Subcutaneous adipose tissue (tissue), 4 donors: ENCODE results near the gene LRRC3. TPM values are rescaled to one million over a fixed set of nuclear protein-coding genes. Genes with fewer than 3 reads are reported as not detected.

Source experiments
- small RNA-seq: library from RNA; depleted of rRNA; stranded (forward); fragments of <200 nt; gene quantifications from one replicate; pipeline ENCODE3, GENCODE V24; 2016
- total RNA-seq, 4 donors: library from RNA; depleted of rRNA; stranded (reverse); fragments of >200 nt; gene quantifications; one replicate each; pipeline ENCODE4 v1.1.0, GENCODE V29; 2016
- TF ChIP-seq, protein P1 (sequence below): fragments of 450-650 bp; IDR thresholded peaks from one replicate; pipeline ENCODE4 v1.5.1; 2016; ENCODE audit warnings: low read depth, mild to moderate bottlenecking, control low read depth, antibody characterized with exemption, moderate library complexity

LRRC3 gene
- total RNA-seq, 4 donors from 2014 or later: 0.98 to 4.2 (median 3.0) TPM

DNA sequence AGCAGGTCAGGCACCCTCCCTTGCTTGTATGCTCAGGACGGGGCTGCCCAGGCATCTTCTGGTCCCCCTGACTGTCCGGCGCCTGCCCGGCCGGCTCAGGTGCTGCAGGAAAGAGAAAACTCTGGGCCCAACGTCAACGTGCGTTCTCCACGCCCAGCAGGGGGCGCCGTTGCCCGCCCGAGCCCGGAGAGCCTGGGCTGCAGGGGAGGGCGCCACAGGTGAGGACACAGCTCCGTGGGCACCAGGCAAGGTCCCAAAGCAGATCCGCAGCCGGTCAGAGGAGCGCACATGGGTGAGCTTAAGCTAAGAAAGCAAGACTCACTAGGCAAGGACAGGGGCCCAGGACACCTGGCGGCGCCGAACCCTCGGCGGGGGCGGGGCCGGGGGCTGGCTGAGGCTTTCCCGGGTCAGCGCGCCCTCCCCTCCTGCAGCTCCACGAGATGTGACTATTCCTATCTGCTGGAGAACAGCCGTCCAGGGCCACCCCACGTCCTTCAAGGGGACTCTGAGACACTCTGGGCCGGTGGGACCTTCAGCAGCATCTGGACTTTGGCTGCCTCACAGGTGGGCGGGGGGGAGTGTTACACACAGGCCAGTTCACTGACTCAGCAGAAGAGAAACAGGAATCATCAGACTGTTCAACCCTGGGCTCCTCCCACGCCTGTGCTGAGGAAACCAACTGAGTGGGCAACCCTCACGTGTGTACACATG is 55.4 kb downstream of the LRRC3 start:
- TF ChIP-seq, protein P1, sequence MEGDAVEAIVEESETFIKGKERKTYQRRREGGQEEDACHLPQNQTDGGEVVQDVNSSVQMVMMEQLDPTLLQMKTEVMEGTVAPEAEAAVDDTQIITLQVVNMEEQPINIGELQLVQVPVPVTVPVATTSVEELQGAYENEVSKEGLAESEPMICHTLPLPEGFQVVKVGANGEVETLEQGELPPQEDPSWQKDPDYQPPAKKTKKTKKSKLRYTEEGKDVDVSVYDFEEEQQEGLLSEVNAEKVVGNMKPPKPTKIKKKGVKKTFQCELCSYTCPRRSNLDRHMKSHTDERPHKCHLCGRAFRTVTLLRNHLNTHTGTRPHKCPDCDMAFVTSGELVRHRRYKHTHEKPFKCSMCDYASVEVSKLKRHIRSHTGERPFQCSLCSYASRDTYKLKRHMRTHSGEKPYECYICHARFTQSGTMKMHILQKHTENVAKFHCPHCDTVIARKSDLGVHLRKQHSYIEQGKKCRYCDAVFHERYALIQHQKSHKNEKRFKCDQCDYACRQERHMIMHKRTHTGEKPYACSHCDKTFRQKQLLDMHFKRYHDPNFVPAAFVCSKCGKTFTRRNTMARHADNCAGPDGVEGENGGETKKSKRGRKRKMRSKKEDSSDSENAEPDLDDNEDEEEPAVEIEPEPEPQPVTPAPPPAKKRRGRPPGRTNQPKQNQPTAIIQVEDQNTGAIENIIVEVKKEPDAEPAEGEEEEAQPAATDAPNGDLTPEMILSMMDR: no peak

DNA sequence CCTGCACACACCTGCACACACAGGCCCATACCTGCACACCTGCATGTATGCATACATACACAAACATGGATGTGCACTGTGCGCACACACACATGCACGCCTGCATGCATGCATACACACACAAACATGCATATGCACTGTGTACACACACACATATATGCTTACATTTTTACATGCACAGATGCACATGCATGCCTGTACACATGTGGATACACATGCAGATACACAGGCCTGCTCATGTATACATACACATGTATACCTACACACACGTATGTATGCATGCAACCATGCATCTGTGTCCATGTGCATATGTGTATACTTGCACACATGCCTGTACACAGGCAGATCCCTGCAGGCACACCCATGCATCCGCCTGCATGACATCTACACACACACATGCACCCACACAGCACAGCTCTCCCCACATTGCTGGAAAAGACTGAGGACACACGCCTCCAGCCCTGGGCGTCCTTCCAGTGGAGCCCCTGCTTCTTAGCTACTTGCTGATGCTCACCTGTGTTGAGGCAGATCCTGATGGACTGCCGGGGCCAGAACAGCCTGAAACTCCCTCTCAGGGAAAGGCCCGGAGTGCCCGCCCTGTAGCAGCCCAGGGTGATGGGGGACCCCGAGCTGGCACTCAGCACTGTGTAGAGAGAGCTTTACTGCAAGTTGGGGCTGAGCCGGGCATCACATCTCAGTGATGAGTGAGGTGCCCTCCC is 56.1 kb downstream of the LRRC3 start:
- TF ChIP-seq, protein P1: no peak

Small RNAs within 50 kb of the gene (small RNA-seq; reads per million reads assigned to genes)
- gene RF00285: not detected

Other genes starting within 250 kb of the LRRC3 start
- 1 to 10 TPM; 1.3 to 2.4 (median 1.7) TPM for gene ICOSLG, start 214.6 kb upstream of the LRRC3 start, total RNA-seq
- gene DNMT3L, start 193.6 kb upstream of the LRRC3 start, total RNA-seq: not detected
- gene AIRE, start 169.6 kb upstream of the LRRC3 start, total RNA-seq: not detected
- gene PFKL, start 155.5 kb upstream of the LRRC3 start, total RNA-seq: 100 to 1,000 TPM in 1 of 4 donors, 10 to 100 TPM in 3; 51.0 to 177 (median 77.3) TPM
- gene CFAP410, start 116.1 kb upstream of the LRRC3 start, total RNA-seq: 10 to 100 TPM in 3 of 4 donors, 1 to 10 TPM in 1; 9.1 to 56.7 (median 23.1) TPM
- gene TRPM2, start 101.9 kb upstream of the LRRC3 start, total RNA-seq: 1 to 10 TPM; 2.9 to 7.0 (median 6.1) TPM
- gene KRTAP10-1, start 84.7 kb downstream of the LRRC3 start, total RNA-seq: not detected
- gene KRTAP10-2, start 96.0 kb downstream of the LRRC3 start, total RNA-seq: not detected
- not detected for gene KRTAP10-3, start 103.3 kb downstream of the LRRC3 start, total RNA-seq
- not detected for gene KRTAP10-4, start 118.2 kb downstream of the LRRC3 start, total RNA-seq
- gene KRTAP10-5, start 125.1 kb downstream of the LRRC3 start, total RNA-seq: not detected
- gene KRTAP10-6, start 137.0 kb downstream of the LRRC3 start, total RNA-seq: not detected
- not detected for gene KRTAP10-7, start 145.1 kb downstream of the LRRC3 start, total RNA-seq
- gene KRTAP10-8, start 156.6 kb downstream of the LRRC3 start, total RNA-seq: not detected
- gene KRTAP10-9, start 171.6 kb downstream of the LRRC3 start, total RNA-seq: not detected
- not detected for gene KRTAP10-10, start 181.8 kb downstream of the LRRC3 start, total RNA-seq
- not detected for gene KRTAP10-11, start 190.9 kb downstream of the LRRC3 start, total RNA-seq
- gene KRTAP12-4, start 199.1 kb downstream of the LRRC3 start, total RNA-seq: not detected
- not detected for gene KRTAP12-3, start 202.4 kb downstream of the LRRC3 start, total RNA-seq
- not detected for gene KRTAP12-2, start 211.4 kb downstream of the LRRC3 start, total RNA-seq
- not detected for gene KRTAP12-1, start 226.7 kb downstream of the LRRC3 start, total RNA-seq
- gene KRTAP10-12, start 241.7 kb downstream of the LRRC3 start, total RNA-seq: not detected